ENCODE results near the gene LOXL3.

LOXL3 gene

GRCh38 chr2:74548900-74549826, 4.6 kb downstream of the LOXL3 start:
- DNase-seq, result peak; percentile 30

DNA sequence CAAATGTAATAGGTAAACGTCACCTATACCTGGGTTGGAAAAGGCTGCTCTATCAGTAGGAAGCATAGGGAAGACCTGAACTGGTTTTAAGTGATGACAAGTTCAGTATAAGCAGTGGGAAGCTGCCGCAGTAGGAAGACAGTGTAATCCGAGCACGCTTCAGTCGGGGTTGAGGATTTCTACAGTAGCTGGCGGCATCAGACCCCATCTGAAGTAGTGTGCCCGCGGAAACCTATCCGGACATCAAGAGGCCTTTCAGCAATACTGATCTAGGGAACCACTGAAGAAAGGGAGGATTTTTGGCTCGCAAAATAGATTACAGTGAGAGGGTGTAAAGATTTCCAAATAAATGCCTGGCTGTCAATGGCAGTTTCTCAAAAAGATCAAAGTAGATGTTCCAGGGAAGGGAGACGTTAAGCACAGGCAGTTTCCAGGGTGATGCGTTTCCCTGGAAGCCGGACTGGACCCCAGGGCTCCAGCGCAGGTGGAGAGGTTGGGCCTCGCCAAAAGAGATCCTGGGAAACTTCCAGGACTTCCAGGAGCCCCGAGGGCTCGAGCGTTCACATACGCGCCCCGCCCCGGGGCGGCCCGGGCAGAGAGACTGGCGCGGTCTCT, 5.3 kb downstream of the LOXL3 start:
- peak; percentile 55 for DNase-seq

DNA sequence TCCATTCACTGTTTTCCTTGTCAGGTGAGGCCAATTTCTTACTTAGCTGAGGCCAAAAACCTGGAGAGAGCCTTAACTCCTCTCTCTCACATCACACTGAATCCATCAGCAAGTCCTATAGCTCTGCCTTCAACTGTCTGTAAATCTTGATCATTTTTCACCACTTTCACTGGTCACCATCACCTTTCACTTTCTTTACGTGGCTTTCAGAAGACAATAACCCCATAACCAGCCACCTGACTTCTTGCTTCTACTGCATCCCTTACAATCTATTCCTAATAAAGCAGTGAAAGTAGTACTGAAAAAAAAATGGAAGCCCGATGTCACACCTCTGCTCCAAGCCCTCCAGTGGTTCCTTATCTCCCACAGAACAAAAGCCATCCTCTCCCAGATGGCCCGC, 7.7 kb downstream of the LOXL3 start:
- no peak for DNase-seq

- DNase-seq, result no peak
Measured at GRCh38 chr2:74544634-74545033, 9.1 kb downstream of the LOXL3 start.

DNA sequence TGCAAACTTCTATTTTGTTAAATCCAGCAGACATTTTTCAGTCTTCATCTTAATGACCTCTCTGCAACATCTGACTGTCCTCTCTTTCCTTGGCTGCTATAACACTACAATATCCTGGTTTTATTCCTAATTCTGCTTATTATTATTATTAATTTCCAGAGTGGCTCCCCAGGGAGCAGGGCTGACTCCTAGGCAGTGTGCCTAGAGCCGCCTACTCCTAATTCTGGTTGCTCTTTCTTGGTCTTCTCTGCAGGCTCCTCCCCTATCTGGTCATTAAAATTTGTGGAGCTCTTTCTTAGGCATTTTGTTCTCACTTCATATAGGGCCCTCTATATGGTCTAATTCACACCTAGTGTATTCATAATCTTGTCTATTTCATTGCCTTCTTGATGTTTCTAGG, 10.8 kb downstream of the LOXL3 start:
- DNase-seq, result no peak

- DNase-seq, result no peak
Measured at GRCh38 chr2:74540291-74540690, 13.5 kb downstream of the LOXL3 start.

DNA sequence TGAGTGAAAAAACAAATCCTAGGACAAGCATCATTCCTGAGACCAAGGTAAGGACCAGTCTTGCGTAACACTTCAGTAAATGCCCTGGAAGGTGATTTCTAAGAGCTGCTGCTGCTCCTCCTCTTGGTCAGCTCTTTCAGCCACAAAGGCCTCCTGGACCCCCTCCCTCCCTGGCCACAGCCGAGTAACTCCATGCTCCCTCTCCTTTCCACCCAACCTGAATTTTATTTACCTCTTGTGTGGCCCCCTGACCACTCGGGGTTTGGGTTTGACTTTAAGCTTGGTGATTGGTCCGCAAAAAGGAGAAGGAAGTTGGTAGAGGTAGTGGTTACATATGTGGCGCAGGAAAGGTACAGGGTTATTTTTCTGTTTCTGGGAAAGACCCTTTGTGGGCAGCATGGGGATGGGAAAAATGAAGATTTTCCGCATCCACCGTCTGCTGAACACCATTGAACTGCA, 14.8 kb downstream of the LOXL3 start:
- no peak for DNase-seq

- no peak for DNase-seq
Measured at GRCh38 chr2:74537140-74537539, 16.6 kb downstream of the LOXL3 start.

- DNase-seq, result no peak
Measured at GRCh38 chr2:74536166-74536950, 17.4 kb downstream of the LOXL3 start.

GRCh38 chr2:74535440-74535965, 18.2 kb downstream of the LOXL3 start:
- DNase-seq, result no peak

- DNase-seq, result no peak
Measured at GRCh38 chr2:74534411-74534810, 19.3 kb downstream of the LOXL3 start.

GRCh38 chr2:74533464-74533863, 20.3 kb downstream of the LOXL3 start:
- DNase-seq, result no peak

DNA sequence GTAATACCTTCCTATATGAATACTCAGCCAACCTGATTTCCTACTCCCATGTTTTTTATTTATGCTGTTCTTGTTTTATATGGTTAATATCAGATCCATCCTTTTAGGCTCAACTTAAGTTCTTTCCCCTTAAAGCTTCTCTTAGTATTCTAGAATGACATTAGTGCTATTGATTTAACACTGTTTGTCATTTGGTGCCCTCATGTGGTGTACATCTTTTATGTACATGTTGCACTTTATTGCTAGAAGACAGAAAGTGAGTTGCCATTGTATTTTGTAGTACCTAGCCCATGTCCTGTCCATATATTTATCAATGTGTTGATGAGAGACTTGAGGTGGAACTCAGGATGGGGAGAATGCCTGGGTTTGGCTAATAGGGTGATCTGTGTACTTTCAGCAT, 21.5 kb downstream of the LOXL3 start:
- no peak for DNase-seq

- DNase-seq, result no peak
Measured at GRCh38 chr2:74531666-74532065, 22.1 kb downstream of the LOXL3 start.

DNA sequence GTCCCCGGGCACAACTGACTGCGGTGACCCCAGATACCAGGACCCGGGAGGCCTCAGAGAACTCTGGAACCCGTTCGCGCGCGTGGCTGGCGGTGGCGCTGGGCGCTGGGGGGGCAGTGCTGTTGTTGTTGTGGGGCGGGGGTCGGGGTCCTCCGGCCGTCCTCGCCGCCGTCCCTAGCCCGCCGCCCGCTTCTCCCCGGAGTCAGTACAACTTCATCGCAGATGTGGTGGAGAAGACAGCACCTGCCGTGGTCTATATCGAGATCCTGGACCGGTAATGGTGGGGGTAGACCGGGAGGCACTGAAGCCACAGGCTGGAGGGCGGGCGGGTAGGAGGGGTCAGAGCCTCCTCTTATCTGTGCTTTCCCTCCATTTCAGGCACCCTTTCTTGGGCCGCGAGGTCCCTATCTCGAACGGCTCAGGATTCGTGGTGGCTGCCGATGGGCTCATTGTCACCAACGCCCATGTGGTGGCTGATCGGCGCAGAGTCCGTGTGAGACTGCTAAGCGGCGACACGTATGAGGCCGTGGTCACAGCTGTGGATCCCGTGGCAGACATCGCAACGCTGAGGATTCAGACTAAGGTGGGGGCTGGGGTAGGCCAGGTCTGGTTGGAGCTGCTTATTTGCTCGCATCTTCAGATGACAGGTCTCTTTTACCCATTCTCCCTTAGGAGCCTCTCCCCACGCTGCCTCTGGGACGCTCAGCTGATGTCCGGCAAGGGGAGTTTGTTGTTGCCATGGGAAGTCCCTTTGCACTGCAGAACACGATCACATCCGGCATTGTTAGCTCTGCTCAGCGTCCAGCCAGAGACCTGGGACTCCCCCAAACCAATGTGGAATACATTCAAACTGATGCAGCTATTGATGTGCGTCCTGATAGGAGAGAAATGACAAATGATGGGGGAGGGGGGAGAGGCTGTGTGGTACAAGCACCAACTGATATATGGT, 23.2 kb downstream of the LOXL3 start:
- no peak for DNase-seq

GRCh38 chr2:74529357-74530238, 24.1 kb downstream of the LOXL3 start, which contains the start of the genes AUP1 and HTRA2:
Gene AUP1 (minus strand): TSS chr2:74529706. CDS start chr2:74529629, 77 bp downstream.
Gene HTRA2 (plus strand): TSS chr2:74529933. CDS start chr2:74530007, 74 bp downstream.
- DNase-seq, result peak; percentile 93

GRCh38 chr2:74528600-74529356, 25.0 kb downstream of the LOXL3 start:
- no peak for DNase-seq

DNA sequence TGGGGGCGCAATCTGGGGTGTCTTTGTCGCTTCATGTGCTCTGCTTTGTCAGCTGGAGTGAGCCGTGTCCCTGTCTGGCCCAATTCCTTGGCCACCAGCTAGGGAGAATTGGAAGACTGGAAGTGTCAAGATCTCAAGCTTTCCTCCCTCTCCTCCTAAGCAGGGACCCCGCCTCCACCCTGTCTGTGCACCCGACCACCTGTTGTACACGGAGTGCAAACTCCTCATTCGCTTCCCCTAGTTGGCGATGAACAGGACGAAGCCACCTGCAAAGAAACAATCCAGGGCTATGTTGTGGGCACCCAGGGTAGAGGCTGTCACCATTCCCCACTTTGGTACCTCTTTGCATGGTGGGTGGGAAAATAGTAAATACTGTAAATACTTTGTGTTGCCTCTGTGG, 26.0 kb downstream of the LOXL3 start:
- no peak for DNase-seq

DNA sequence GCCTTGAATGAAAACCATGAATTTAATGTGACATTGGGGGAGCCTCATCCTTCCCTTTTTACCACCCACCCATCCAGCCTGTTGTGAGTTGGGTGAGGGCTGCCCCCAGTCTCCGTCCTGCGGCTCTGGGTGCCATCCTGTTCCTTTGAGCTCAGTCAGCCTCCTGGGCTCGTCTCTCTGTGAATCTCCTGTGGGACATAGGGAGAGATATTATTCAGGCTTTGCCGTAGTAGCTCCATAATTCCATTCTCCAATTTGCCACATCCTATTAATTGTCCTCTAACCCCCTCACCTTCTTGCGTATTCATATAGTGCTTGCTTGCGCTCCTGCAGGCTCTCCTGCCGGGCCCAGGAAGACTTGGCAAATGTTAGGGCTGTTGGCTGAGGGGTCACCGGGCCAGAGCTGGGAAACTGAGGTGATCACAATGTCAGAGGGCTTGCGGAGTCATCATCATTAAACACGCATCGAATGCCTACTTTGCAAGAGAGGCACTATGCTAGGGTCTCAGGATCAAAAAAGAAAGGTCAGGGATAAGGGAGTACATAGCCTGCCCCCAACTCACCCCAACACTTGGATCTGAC, 27.0 kb downstream of the LOXL3 start:
- no peak for DNase-seq

All from NCI-H526 treated with DMSO at 0.1 percent for 48 hours (cell line).